Peyer's patch (tissue), 4 donors: ENCODE results near the gene ANKRD50.

Experiments
- CTCF ChIP-seq, 6 experiments: fragments of 450-650 bp in 4 of 6; fragments of 200-600 bp in 2 of 6; sonication (generic) in 1 of 6; IDR thresholded peaks; one replicate each; pipeline ENCODE4 v1.5.1; 2017 to 2019; ENCODE audit warnings: antibody characterized with exemption in 6 of 6, mild to moderate bottlenecking in 3 of 6, moderate library complexity in 1 of 6
- POLR2A ChIP-seq, 2 donors: fragments of 450-650 bp; IDR thresholded peaks; one replicate each; pipeline ENCODE4 v1.5.1; 2017; ENCODE audit warnings: antibody characterized with exemption in 2 of 2, mild to moderate bottlenecking in 2 of 2, moderate library complexity in 2 of 2

DNA sequence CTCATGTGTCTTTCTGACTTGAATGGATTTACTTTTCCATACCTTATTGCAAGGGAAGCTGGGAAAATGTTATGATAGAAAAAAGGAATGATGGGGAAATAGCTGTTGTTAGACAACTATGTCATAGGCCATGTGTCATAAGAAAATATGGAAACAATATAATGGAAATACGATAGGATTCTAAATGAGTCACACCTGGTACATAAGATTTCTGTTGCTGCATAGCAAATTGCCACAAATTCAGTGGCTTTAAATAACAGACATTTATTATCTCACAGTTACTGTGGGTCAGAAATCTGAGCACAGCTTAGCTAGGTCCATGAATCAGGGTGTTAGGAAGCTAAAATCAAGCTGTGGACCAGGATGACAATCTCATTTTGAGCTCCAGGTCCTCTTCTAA, 44.6 kb upstream of the ANKRD50 start:
- TF ChIP-seq CTCF (IDR thresholded peaks at IDR 0.05) (no peak), POLR2A (IDR thresholded peaks at IDR 0.05) (no peak)
